GM12864 (cell line): ENCODE data around the gene TACR1.

Source experiments
- DNase-seq: peaks from one replicate; pipeline ENCODE4 v3.0.0-alpha.2; 2011; ENCODE audit warnings: low read depth
- H3K4me3 ChIP-seq: 2 replicates; pipeline ENCODE4 v1.5.1; 2011; ENCODE audit warnings: mild to moderate bottlenecking, low read depth, low read length, control low read depth
- TF ChIP-seq, protein P1 (sequence below): IDR thresholded peaks from 2 replicates; pipeline ENCODE4 v1.5.1; 2011; ENCODE audit warnings: low read depth, mild to moderate bottlenecking, moderate library complexity, low read length, control low read depth, inconsistent platforms; ENCODE audit errors: missing control alignments

Gene TACR1

GRCh38 chr2:75041731-75042600 is 157.4 kb downstream of the TACR1 start:
- no peak overlapping the region for H3K4me3 ChIP-seq
- DNase-seq: no peak
- TF ChIP-seq, protein P1, sequence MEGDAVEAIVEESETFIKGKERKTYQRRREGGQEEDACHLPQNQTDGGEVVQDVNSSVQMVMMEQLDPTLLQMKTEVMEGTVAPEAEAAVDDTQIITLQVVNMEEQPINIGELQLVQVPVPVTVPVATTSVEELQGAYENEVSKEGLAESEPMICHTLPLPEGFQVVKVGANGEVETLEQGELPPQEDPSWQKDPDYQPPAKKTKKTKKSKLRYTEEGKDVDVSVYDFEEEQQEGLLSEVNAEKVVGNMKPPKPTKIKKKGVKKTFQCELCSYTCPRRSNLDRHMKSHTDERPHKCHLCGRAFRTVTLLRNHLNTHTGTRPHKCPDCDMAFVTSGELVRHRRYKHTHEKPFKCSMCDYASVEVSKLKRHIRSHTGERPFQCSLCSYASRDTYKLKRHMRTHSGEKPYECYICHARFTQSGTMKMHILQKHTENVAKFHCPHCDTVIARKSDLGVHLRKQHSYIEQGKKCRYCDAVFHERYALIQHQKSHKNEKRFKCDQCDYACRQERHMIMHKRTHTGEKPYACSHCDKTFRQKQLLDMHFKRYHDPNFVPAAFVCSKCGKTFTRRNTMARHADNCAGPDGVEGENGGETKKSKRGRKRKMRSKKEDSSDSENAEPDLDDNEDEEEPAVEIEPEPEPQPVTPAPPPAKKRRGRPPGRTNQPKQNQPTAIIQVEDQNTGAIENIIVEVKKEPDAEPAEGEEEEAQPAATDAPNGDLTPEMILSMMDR: no peak

GRCh38 chr2:75041226-75041625 is 158.1 kb downstream of the TACR1 start:
- TF ChIP-seq, protein P1: no peak
- no peak for DNase-seq
- no peak overlapping the region for H3K4me3 ChIP-seq

DNA sequence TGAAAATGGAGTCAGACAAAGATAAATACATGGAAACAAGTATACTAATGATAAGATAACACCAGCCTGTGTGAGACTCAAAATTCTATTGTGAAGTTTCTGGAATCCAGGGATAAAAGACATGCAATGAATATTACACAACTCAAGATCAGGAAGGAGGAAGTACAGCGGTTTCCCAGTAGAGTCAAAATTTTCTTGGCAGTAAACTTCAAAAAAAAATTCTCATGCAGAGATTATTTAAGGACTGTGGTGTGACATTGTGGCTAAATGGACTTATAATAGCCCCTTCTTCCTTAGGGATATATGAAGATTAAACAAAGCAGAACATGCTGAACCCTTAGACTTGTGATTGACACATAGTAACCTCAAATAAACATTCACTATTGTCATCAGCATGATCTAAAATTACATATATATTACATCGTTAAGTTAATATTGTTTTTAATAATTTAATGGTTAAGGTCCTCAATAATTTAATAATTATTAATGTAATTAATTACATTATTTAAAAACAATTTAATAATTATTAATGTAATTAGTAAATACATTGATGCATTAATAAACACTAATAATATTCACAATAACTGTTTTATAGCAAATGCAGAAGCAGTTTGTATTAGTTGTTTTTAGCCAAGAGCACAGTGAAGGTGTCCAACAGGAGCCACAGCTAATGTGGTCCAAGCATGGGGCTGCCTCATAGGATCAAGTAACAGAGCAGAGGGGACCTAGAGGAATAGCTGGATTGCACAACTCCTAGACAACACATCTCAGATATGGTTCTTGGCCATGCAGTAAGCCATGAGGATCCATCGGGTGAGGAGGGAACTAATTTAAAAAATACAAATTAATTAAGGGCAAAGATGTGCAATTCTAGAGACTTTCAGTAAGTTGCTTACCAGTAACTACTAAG is 163.6 kb downstream of the TACR1 start:
- no peak for DNase-seq
- TF ChIP-seq, protein P1: no peak
- H3K4me3 ChIP-seq: no peak overlapping the region

- TF ChIP-seq, protein P1: no peak
- DNase-seq: no peak
- no peak overlapping the region for H3K4me3 ChIP-seq
Observed at GRCh38 chr2:75033516-75033915, 165.8 kb downstream of the TACR1 start.

- DNase-seq: no peak
- TF ChIP-seq, protein P1: no peak
Observed at GRCh38 chr2:75031906-75032803, 167.2 kb downstream of the TACR1 start.

DNA sequence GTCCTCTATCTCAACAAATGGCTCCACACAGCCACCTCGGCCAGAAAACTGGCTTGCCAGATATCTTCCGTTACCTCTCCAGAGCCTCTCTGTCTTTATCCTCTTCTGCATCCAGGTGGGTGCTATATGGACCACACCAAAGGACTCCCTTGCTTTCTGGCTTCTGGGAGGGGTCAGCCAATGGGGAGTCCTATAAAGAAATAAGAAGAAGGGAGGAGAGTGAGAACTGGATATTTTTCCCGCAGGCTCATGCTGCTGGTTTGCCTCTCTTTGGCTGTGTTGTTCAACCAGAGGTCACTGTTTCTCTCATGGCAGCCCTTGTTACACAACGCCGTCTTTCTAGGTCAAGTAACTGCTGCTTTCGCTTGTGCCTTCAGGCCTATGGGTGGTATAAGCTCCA is 168.1 kb downstream of the TACR1 start:
- TF ChIP-seq, protein P1: no peak

More at GRCh38 chr2:75031906-75032803, 167.2 kb downstream of the TACR1 start:
- H3K4me3 ChIP-seq: no peak overlapping the region

More for the DNA sequence above, 168.1 kb downstream of the TACR1 start:
- no peak for DNase-seq
- H3K4me3 ChIP-seq: no peak overlapping the region
